ENCODE results near the gene ZNF683.
A peak's percentile ranks its signal among the peaks of the same experiment; 100 is the strongest.

Gene ZNF683

DNA sequence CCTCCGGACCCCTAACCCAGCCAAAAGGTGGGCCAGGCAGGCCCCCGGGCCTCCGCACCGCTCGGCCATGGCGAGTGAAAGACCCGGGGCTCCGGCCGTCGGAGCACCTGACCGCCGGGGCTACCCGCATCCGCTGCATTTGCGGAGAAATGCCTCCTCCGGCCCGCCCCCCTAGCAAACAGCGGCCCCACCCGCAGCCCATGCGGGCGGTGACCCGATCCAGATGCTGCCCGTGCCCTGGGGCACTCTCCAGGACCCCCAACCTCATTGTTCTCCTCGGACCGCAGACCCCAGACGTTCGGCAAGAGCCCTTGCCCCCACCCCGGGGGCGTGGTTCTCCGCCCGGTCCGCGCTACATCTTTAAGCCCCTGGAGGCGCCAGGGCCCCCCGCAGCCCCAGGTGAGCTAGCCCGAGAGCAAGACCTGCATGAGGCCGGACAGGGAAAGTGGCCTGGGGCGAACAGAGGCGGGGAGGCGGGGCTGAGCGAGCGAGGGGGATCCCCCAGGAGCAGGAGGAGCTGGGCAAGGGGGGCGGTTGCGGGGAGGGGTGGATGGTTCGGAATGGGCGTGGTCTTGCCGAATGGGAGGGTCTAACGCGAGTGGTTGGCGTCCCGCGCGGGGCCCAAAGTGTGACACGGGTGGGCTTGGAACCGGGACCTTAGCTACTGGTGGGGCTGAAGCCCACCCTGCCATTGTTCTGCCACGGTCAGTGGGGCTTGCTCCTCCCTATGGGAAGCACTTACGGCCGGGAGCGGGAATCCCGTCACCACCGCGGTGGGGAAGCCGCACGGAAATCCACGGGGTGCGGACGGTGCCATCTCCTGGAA is 12.4 kb downstream of the ZNF683 start:
- Histone ChIP-seq H3K9me3 (ENCODE audit: control insufficient read depth, low read length) (no peaks in the 10 kb centered on the region), H3K27ac (ENCODE audit: insufficient read depth, low read depth, low read length, poor library complexity, severe bottlenecking) (no peak overlapping the region), H3K27me3 (ENCODE audit: control insufficient read depth, insufficient read depth, low read length, poor library complexity, severe bottlenecking) (peaks cover 46% of the 10 kb centered on the region), H3K4me3 (ENCODE audit: insufficient read depth, low read depth, low read length) (peak overlapping the region; percentile 48), H3K4me1 (ENCODE audit: control insufficient read depth, insufficient read depth, low read length) (peaks cover 15% of the 10 kb centered on the region), H3K36me3 (ENCODE audit: control insufficient read depth, insufficient read depth, low read length) (no peaks in the 10 kb centered on the region)
- 5% methylated on average over 67 of the region's 67 CpGs for WGBS, 2 experiments

DNA sequence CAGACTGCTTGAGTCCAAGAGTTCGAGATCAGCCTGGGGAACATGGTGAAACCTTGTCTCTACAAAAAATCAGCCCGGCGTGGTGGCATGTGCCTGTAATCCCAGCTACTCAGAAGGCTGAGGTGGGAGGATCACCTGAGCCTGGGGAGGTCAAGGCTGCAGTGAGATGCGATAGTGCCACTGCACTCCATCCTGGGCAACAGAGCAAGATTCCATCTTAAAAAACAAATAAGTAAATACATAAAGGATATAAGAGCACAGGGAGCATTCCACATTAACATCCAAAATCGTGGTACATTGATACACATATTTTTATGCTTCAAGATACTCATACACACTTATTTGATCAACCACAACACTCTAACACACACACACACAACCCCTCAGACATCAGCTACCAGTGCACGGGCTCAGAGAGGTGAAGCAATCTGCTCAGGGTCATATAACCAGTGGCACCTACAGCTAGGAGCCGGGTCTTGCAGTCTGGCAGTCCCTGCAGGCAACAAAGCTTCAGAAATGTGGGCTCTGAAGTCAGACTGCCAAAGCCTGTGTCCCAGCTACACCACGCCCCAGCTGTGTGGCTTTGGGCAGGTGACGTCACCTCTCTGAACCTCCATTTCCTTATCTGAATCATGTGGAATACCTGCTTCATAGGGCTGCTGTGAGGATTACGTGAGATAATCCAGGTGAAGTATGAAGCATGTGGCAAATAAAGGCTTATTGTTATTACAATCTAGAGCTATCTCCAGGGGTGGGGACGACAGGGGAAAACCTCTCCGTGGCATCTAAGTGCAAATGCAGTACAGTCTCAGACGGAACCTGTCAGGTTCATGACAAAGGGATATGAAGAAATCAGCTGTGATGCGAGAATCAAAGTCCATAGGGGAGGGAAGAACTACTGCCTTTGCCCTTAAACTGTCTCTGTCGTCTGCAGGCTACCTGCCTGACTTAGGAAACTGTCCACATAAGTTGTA is 13.9 kb downstream of the ZNF683 start:
- Histone ChIP-seq H3K36me3 (ENCODE audit: control insufficient read depth, insufficient read depth, low read length) (no peaks in the 10 kb centered on the region), H3K9me3 (ENCODE audit: control insufficient read depth, low read length) (no peaks in the 10 kb centered on the region), H3K27ac (ENCODE audit: insufficient read depth, low read depth, low read length, poor library complexity, severe bottlenecking) (no peak overlapping the region), H3K4me1 (ENCODE audit: control insufficient read depth, insufficient read depth, low read length) (peaks cover 15% of the 10 kb centered on the region), H3K27me3 (ENCODE audit: control insufficient read depth, insufficient read depth, low read length, poor library complexity, severe bottlenecking) (peaks cover 46% of the 10 kb centered on the region), H3K4me3 (ENCODE audit: insufficient read depth, low read depth, low read length) (no peak overlapping the region)
- 69 to 71% methylated on average over 15 of the region's 15 CpGs for WGBS, 2 experiments

DNA sequence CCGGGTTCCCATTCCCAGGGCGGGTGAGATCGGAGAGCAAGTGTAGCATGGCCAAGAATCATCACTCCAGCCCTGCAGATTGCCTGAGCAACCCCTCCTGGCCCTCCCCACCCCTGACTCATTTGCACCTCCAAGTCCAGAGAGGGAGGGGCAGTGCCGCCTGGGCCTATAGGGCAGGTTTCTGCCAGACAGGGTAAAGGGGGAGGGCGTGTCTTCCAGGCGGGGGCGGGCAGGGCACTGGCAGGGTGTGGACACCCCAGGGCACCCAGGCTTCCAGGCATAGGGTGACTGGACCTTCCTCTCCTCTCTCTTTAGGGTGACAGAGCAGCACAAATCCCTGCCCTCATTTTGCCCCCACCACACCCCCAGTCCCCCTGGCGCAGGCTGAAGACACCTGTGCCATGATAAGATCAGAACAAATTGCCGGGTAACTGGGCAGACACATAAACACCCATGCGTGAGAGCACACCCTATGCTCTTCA is 15.4 kb downstream of the ZNF683 start:
- Histone ChIP-seq H3K27me3 (ENCODE audit: control insufficient read depth, insufficient read depth, low read length, poor library complexity, severe bottlenecking) (peaks cover 38% of the 10 kb centered on the region), H3K4me1 (ENCODE audit: control insufficient read depth, insufficient read depth, low read length) (peaks cover 16% of the 10 kb centered on the region), H3K4me3 (ENCODE audit: insufficient read depth, low read depth, low read length) (no peak overlapping the region), H3K36me3 (ENCODE audit: control insufficient read depth, insufficient read depth, low read length) (no peaks in the 10 kb centered on the region), H3K27ac (ENCODE audit: insufficient read depth, low read depth, low read length, poor library complexity, severe bottlenecking) (no peak overlapping the region), H3K9me3 (ENCODE audit: control insufficient read depth, low read length) (no peaks in the 10 kb centered on the region)
- WGBS, 2 experiments, result 80 to 85% methylated on average over 10 of the region's 10 CpGs

DNA sequence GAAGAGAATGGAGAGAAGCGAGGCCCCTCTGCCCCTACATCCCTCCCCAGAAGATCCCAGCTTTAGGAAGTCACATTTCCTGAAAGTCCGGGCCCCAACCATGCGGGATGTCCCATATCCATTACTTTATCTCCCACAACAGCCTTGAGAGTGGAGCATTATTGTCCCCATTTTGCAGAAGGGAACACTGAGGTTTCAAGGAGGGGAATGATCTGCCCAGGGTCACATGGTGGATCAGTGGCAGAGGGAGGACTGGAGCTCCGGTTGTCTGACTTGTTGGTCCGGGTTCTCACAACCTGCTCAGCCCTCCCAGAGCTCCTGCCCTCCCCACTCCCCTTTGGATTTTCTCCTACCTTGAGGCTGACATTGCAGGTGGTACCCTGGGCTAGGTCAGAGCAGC is 16.4 kb downstream of the ZNF683 start:
- WGBS, 2 experiments, result 94 to 97% methylated on average over 5 of the region's 5 CpGs
- Histone ChIP-seq H3K27ac (ENCODE audit: insufficient read depth, low read depth, low read length, poor library complexity, severe bottlenecking) (no peak overlapping the region), H3K36me3 (ENCODE audit: control insufficient read depth, insufficient read depth, low read length) (no peaks in the 10 kb centered on the region), H3K4me1 (ENCODE audit: control insufficient read depth, insufficient read depth, low read length) (peaks cover 27% of the 10 kb centered on the region), H3K27me3 (ENCODE audit: control insufficient read depth, insufficient read depth, low read length, poor library complexity, severe bottlenecking) (peaks cover 27% of the 10 kb centered on the region), H3K4me3 (ENCODE audit: insufficient read depth, low read depth, low read length) (no peak overlapping the region), H3K9me3 (ENCODE audit: control insufficient read depth, low read length) (no peaks in the 10 kb centered on the region)

DNA sequence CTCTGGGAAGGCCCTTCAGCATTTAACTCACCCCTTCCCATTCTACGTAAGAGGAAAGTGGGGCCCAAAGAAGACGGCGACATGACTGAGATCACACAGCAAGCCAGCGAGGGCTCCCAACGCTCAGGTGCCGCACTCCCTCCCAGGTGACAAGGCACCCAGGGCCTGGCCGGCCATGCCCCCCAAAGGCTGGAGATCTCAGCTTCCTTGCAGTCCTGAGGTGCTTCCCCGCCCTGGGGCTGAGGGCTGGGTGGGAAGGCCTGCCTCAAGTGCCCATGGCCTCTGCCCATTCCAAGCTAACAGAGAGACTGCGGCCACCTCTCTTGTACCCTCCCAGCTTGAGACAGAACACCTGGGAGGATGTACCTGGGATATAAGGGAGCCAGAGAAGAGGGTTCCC is 17.6 kb downstream of the ZNF683 start:
- H3K27me3 ChIP-seq (ENCODE audit: control insufficient read depth, insufficient read depth, low read length, poor library complexity, severe bottlenecking), result peaks cover 16% of the 10 kb centered on the region
- H3K4me1 ChIP-seq (ENCODE audit: control insufficient read depth, insufficient read depth, low read length), result peaks cover 29% of the 10 kb centered on the region
- no peaks in the 10 kb centered on the region for H3K36me3 ChIP-seq (ENCODE audit: control insufficient read depth, insufficient read depth, low read length)
- H3K9me3 ChIP-seq (ENCODE audit: control insufficient read depth, low read length), result no peaks in the 10 kb centered on the region
- no peak overlapping the region for H3K27ac ChIP-seq (ENCODE audit: insufficient read depth, low read depth, low read length, poor library complexity, severe bottlenecking)
- H3K4me3 ChIP-seq (ENCODE audit: insufficient read depth, low read depth, low read length), result no peak overlapping the region
- 92 to 94% methylated on average over 9 of the region's 9 CpGs for WGBS, 2 experiments

DNA sequence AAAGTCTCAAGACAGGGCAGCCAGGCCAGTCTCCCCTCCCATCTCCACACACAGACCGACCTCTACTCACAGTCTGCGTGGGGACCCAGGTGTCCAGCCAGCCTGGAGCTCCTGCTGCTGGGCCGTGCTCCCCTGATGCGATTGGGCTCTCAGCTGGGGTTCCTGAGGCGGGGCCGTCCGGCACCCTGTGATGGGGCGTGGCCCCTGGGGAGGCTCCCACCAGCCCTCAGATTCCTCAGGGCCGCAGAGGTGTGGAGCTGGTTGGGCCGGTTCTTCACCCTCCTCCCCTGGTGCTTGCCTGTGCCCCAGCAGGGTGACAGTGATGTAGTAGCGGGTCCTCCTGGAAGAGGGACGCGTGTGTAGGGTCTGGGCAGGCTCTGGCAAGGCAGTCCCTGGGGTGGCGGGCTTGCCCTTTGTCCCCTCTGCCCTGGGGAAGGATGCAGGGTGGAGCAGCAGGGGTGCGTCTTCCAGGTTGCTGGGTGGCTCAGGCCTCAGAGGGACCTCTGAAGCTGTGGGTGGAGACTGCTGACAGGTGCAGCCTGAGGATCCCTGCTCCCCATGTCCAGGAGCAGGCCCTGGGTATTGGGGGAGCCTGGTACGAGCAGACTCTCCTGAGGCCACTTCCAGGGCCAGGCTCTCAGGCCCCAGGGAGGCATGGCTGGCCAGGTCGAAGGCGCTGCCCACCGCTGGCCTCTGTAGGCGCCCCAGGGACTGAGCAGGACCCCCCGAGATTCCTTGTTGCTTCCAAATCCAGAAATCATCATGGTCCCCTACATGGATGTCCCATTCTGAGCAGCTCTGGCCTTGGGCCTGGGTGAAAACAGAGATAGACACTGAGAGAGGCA is 18.4 kb downstream of the ZNF683 start, which contains the start of gene CRYBG2:
CRYBG2 (minus strand) TSS at position 155 of the 845 bp plus-strand sequence. CDS start 7,473 bp downstream, outside the sequence.
- H3K27ac ChIP-seq (ENCODE audit: insufficient read depth, low read depth, low read length, poor library complexity, severe bottlenecking), result no peak within 1 kb of the TSS
- no peak within 1 kb of the TSS for H3K4me3 ChIP-seq (ENCODE audit: insufficient read depth, low read depth, low read length)
- no peaks in the 10 kb centered on the region for H3K36me3 ChIP-seq (ENCODE audit: control insufficient read depth, insufficient read depth, low read length)
- H3K9me3 ChIP-seq (ENCODE audit: control insufficient read depth, low read length), result no peaks in the 10 kb centered on the region
- peaks cover 8% of the 10 kb centered on the region for H3K27me3 ChIP-seq (ENCODE audit: control insufficient read depth, insufficient read depth, low read length, poor library complexity, severe bottlenecking)
- H3K4me1 ChIP-seq (ENCODE audit: control insufficient read depth, insufficient read depth, low read length), result peaks cover 29% of the 10 kb centered on the region
- 90 to 91% methylated on average over 21 of the region's 21 CpGs for whole genome bisulfite sequencing, 2 experiments

DNA sequence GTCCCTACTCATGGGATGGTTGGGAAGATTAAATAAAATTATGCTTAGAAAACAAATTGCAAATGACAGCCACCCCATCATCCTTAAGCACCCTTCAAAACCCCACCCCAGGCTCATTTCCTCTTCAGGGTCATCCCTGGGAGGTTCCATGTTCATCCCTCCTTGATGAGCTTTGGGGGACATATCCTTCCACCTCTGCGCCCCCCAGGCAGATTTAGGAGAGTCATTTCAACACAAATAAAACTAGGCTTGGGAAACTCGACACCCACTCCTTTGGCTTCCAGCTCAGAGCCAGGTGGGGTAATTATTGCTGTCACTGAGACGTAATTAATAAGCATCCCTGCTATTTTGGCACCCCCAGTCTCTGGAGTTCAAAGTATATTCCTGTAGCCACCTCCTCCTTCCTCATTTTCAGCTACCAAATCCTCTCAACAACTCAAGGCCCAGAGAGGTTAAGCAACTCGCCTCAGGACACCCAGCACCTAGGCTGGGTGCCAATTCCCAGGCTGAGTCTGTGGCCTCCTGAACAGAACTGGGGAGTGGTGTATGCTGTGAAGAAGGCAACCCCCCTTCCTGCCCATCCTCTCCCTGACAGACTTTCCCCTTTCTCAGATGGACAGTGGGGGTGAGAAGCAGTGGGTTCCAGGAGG is 19.2 kb downstream of the ZNF683 start:
- Histone ChIP-seq H3K9me3 (ENCODE audit: control insufficient read depth, low read length) (no peaks in the 10 kb centered on the region), H3K27ac (ENCODE audit: insufficient read depth, low read depth, low read length, poor library complexity, severe bottlenecking) (no peak overlapping the region), H3K4me1 (ENCODE audit: control insufficient read depth, insufficient read depth, low read length) (peaks cover 29% of the 10 kb centered on the region), H3K27me3 (ENCODE audit: control insufficient read depth, insufficient read depth, low read length, poor library complexity, severe bottlenecking) (no peaks in the 10 kb centered on the region), H3K36me3 (ENCODE audit: control insufficient read depth, insufficient read depth, low read length) (no peaks in the 10 kb centered on the region), H3K4me3 (ENCODE audit: insufficient read depth, low read depth, low read length) (no peak overlapping the region)
- 91% methylated on average over 4 of the region's 4 CpGs for WGBS, 2 experiments

DNA sequence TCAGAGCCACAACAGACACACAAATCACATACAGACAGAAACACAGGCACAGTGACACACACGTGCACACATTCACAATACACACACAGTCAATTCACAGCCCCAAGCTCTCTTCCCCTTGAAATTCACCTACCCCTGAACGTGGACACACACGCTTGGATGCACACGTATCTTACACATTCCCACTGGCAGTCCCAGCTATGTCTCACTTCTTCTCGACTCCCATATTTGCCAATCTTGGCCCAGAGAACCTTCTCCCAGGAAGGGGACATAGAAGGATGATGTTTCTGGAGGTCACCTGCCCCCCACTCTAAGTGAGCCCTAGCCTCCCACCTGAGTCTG is 20.2 kb downstream of the ZNF683 start:
- Histone ChIP-seq H3K4me1 (ENCODE audit: control insufficient read depth, insufficient read depth, low read length) (peaks cover 29% of the 10 kb centered on the region), H3K4me3 (ENCODE audit: insufficient read depth, low read depth, low read length) (no peak overlapping the region), H3K36me3 (ENCODE audit: control insufficient read depth, insufficient read depth, low read length) (no peaks in the 10 kb centered on the region), H3K9me3 (ENCODE audit: control insufficient read depth, low read length) (no peaks in the 10 kb centered on the region), H3K27me3 (ENCODE audit: control insufficient read depth, insufficient read depth, low read length, poor library complexity, severe bottlenecking) (no peaks in the 10 kb centered on the region), H3K27ac (ENCODE audit: insufficient read depth, low read depth, low read length, poor library complexity, severe bottlenecking) (no peak overlapping the region)
- 88 to 89% methylated on average over 5 of the region's 5 CpGs for WGBS, 2 experiments

DNA sequence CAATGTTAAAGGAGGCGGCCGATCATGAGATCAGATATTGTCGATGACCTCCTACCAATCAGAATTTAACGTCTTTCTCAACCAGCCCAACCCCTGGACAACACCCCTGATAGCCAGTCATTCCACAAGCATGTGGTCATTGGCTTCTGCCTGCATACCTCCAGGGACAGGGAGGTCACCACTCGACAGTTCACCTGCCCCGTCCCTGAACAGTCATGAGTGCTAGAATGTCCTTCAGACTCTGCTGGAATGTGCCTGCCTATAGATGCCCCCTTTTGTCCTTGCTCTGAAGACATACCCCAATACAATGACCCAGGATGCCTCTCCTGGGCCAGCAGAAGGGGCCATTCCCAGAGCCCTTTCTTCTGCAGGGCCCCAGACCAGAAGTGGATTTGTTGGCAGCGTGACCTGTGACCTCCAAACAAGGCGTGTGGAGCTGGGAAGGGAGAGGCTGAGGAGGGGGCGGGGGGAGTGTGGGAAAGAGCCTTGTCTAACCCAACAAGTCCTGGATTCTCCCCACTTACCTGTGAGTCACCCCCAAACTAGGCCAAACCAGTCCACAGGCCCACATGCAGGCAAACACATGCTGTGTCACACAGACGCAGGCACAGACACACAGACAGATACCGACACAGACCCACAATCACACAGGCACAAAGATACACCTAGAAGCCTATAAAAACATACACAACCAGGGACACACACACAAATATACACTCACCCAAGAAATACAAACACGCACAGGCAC is 20.8 kb downstream of the ZNF683 start:
- H3K27me3 ChIP-seq (ENCODE audit: control insufficient read depth, insufficient read depth, low read length, poor library complexity, severe bottlenecking), result no peaks in the 10 kb centered on the region
- peaks cover 24% of the 10 kb centered on the region for H3K4me1 ChIP-seq (ENCODE audit: control insufficient read depth, insufficient read depth, low read length)
- H3K36me3 ChIP-seq (ENCODE audit: control insufficient read depth, insufficient read depth, low read length), result no peaks in the 10 kb centered on the region
- no peak overlapping the region for H3K4me3 ChIP-seq (ENCODE audit: insufficient read depth, low read depth, low read length)
- peak overlapping the region; percentile 93 for H3K27ac ChIP-seq (ENCODE audit: insufficient read depth, low read depth, low read length, poor library complexity, severe bottlenecking)
- H3K9me3 ChIP-seq (ENCODE audit: control insufficient read depth, low read length), result no peaks in the 10 kb centered on the region
- 68 to 75% methylated on average over 12 of the region's 12 CpGs for WGBS, 2 experiments
